ENCODE data around the gene UEVLD.

DNA sequence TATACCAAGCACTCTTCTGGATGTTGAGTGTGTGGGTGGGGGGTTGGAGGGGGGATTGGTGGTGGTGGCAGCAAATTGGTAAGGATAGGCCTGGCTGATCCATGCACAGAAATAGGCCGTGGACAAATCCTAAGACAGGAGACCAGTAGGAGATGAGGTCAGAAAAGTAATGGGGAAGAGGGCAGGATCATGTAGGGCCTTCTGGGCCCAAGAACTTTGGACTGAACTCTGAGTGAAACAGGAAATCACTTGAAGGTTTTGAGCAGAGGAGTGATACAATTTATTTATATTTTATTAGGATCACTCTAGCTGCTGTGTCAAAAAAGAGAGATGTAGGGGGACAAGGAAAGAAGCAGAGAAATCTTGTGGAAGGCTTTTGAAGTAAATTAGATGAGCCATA lies 90.5 kb downstream of the UEVLD start:
- TF ChIP-seq ZSCAN30 (tag by site-specific recombination; IDR thresholded peaks at IDR 0.05), result no peak
- no peak for TF ChIP-seq ZBTB49 (tag by site-specific recombination; IDR thresholded peaks at IDR 0.05; ENCODE audit: low read depth)
- no peak for TF ChIP-seq REST (tag by site-specific recombination; IDR thresholded peaks at IDR 0.05)
- TF ChIP-seq ZBTB48 (tag by site-specific recombination; IDR thresholded peaks at IDR 0.05), result no peak
- no peak for TF ChIP-seq ZNF792 (tag by site-specific recombination; IDR thresholded peaks at IDR 0.05)
- TF ChIP-seq ZNF776 (tag by site-specific recombination; IDR thresholded peaks at IDR 0.05; ENCODE audit: borderline replicate concordance), result no peak
- TF ChIP-seq CTCF (tag by site-specific recombination; IDR thresholded peaks at IDR 0.05), result no peak

Data from HEK293 (cell line).